ENCODE data around the gene ERCC6L2.

DNA sequence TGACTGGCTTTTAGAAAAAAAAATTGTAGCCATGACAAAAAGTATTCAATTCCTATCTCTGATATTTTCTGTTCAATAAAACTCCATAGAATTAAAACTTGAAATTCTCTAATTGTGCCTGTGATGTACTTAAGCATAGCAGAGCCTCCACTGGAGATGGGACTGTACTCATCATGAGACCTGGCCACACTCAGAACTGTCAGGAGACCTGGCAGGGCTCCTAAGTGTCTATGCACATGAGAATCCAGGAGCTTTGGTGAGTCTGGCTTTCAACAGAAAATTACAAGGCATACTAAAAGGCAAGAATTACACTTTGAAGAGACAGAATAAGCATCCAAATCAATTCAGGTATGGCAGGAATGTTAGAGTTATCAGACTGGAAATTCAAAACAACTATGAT, 26.7 kb upstream of the ERCC6L2 start:
- no peak for TF ChIP-seq ZC3H10 (CRISPR knock-in tag; IDR thresholded peaks at IDR 0.05)
- no peak for TF ChIP-seq RARB (CRISPR knock-in tag; IDR thresholded peaks at IDR 0.05)
- TF ChIP-seq SNAI2 (CRISPR knock-in tag; IDR thresholded peaks at IDR 0.05): no peak
